SK-N-SH treated with all-trans-retinoic acid at 6 μM for 48 hours (cell line): ENCODE measurements around the gene PODXL.

ENCODE experiments used
- ARNTL ChIP-seq: fragments of 450-650 bp; formaldehyde crosslinking; IDR thresholded peaks from 2 replicates; pipeline ENCODE4 v1.5.0; 2020; ENCODE audit warnings: low read depth, mild to moderate bottlenecking, moderate library complexity, borderline replicate concordance
- BACH2 ChIP-seq: fragments of 250-450 bp; sonication (Bioruptor Pico); IDR thresholded peaks from 2 replicates; pipeline ENCODE4 v1.9.0; 2021; ENCODE audit warnings: mild to moderate bottlenecking, borderline replicate concordance
- CREB5 ChIP-seq: fragments of 250-450 bp; sonication (Bioruptor Pico); IDR thresholded peaks from 2 replicates; pipeline ENCODE4 v1.5.1; 2020; ENCODE audit warnings: low read depth, mild to moderate bottlenecking, moderate library complexity
- CSDC2 ChIP-seq: fragments of 250-450 bp; sonication (Bioruptor Pico); IDR thresholded peaks from 2 replicates; pipeline ENCODE4 v1.5.0; 2020; ENCODE audit warnings: mild to moderate bottlenecking, moderate library complexity
- ISL1 ChIP-seq: fragments of 250-450 bp; sonication (Bioruptor Pico); IDR thresholded peaks from 2 replicates; pipeline ENCODE4 v2.1.2; 2022; ENCODE audit warnings: mild to moderate bottlenecking, moderate library complexity
- PATZ1 ChIP-seq: fragments of 250-450 bp; sonication (Bioruptor Pico); IDR thresholded peaks from 2 replicates; pipeline ENCODE4 v1.8.0; 2020; ENCODE audit warnings: mild to moderate bottlenecking, moderate library complexity, borderline replicate concordance
- PPARA ChIP-seq: fragments of 250-450 bp; sonication (Bioruptor Pico); IDR thresholded peaks from 2 replicates; pipeline ENCODE4 v1.5.0; 2020; ENCODE audit warnings: mild to moderate bottlenecking, borderline replicate concordance
- SNAI2 ChIP-seq: fragments of 250-450 bp; sonication (Bioruptor Pico); IDR thresholded peaks from 2 replicates; pipeline ENCODE4 v1.5.0; 2020; ENCODE audit warnings: mild to moderate bottlenecking, moderate library complexity
- ZNF565 ChIP-seq: fragments of 450-650 bp; formaldehyde crosslinking; conservative IDR thresholded peaks from 2 replicates; pipeline ENCODE4 v1.5.0; 2020; ENCODE audit warnings: low read depth, mild to moderate bottlenecking, moderate library complexity
- ZNF70 ChIP-seq: fragments of 450-650 bp; formaldehyde crosslinking; IDR thresholded peaks from 2 replicates; pipeline ENCODE4 v1.5.0; 2020; ENCODE audit warnings: mild to moderate bottlenecking, moderate library complexity
- TF ChIP-seq, protein P1 (sequence below): fragments of 250-450 bp; sonication (Bioruptor Pico); IDR thresholded peaks from 2 replicates; pipeline ENCODE4 v1.5.0; 2020; ENCODE audit warnings: mild to moderate bottlenecking, moderate library complexity

DNA sequence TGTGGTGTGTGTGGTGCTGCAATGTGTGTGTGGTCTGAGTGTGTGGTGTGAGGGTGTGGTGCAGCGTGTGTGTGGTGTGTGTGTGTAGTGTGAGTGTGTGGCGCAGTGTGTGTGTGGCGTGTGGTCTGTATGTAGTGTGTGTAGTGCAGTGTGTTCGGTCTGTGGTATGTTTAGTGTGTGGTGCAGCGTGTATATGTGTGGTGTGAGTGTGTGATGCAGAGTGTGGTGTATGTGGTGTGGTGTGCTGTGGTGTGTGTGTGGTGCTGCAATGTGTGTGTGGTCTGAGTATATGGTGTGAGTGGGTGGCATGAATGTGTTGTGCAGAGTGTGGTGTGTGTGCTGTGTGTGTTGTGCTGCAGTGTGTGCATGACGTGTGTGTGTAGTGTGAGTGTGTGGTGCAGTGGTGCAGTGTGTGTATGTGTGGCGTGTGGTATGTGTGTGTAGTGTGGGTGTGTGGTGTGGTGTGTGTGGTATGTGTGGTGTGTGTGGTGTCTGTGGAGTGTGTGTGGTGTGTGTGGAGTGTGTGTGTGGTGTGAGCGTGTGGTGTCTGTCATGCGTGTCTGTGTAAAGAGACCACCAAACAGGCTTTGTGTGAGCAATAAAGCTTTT is 31.0 kb upstream of the PODXL start:
- TF ChIP-seq ISL1: no peak
- TF ChIP-seq CREB5: no peak
- no peak for TF ChIP-seq SNAI2 (CRISPR knock-in tag)
- TF ChIP-seq, protein P1, sequence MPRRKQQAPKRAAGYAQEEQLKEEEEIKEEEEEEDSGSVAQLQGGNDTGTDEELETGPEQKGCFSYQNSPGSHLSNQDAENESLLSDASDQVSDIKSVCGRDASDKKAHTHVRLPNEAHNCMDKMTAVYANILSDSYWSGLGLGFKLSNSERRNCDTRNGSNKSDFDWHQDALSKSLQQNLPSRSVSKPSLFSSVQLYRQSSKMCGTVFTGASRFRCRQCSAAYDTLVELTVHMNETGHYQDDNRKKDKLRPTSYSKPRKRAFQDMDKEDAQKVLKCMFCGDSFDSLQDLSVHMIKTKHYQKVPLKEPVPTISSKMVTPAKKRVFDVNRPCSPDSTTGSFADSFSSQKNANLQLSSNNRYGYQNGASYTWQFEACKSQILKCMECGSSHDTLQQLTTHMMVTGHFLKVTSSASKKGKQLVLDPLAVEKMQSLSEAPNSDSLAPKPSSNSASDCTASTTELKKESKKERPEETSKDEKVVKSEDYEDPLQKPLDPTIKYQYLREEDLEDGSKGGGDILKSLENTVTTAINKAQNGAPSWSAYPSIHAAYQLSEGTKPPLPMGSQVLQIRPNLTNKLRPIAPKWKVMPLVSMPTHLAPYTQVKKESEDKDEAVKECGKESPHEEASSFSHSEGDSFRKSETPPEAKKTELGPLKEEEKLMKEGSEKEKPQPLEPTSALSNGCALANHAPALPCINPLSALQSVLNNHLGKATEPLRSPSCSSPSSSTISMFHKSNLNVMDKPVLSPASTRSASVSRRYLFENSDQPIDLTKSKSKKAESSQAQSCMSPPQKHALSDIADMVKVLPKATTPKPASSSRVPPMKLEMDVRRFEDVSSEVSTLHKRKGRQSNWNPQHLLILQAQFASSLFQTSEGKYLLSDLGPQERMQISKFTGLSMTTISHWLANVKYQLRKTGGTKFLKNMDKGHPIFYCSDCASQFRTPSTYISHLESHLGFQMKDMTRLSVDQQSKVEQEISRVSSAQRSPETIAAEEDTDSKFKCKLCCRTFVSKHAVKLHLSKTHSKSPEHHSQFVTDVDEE (CRISPR knock-in tag): no peak
- no peak for TF ChIP-seq PATZ1 (CRISPR knock-in tag)
- no peak for TF ChIP-seq ZNF565 (CRISPR knock-in tag)
- TF ChIP-seq BACH2 (CRISPR knock-in tag): no peak
- TF ChIP-seq ARNTL (CRISPR knock-in tag): no peak
- no peak for TF ChIP-seq ZNF70 (CRISPR knock-in tag)
- no peak for TF ChIP-seq PPARA (CRISPR knock-in tag)
- no peak for TF ChIP-seq CSDC2 (CRISPR knock-in tag)
